DMS153 (cell line): ENCODE results near the gene PNP.
A peak's percentile ranks its signal among the peaks of the same experiment; 100 is the strongest.

ENCODE experiments used
- DNase-seq: peaks from one replicate; lab custom pipeline; 2025; lab: John Stamatoyannopoulos, UW

The PNP gene

GRCh38 chr14:20455355-20456300, 13.6 kb upstream of the PNP start:
- DNase-seq, result peak; percentile 63

DNA sequence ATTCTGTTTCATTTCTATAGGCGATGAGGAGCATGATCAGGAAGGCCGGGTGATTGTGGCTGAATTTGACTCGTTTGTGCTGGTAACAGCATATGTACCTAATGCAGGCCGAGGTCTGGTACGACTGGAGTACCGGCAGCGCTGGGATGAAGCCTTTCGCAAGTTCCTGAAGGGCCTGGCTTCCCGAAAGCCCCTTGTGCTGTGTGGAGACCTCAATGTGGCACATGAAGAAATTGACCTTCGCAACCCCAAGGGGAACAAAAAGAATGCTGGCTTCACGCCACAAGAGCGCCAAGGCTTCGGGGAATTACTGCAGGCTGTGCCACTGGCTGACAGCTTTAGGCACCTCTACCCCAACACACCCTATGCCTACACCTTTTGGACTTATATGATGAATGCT, 12.2 kb upstream of the PNP start:
- no peak for DNase-seq

- DNase-seq, result no peak
These were observed 11.0 kb upstream of the PNP start for GRCh38 chr14:20458031-20458789.

- DNase-seq, result no peak
These were observed 8.6 kb upstream of the PNP start for GRCh38 chr14:20460458-20461224.

DNA sequence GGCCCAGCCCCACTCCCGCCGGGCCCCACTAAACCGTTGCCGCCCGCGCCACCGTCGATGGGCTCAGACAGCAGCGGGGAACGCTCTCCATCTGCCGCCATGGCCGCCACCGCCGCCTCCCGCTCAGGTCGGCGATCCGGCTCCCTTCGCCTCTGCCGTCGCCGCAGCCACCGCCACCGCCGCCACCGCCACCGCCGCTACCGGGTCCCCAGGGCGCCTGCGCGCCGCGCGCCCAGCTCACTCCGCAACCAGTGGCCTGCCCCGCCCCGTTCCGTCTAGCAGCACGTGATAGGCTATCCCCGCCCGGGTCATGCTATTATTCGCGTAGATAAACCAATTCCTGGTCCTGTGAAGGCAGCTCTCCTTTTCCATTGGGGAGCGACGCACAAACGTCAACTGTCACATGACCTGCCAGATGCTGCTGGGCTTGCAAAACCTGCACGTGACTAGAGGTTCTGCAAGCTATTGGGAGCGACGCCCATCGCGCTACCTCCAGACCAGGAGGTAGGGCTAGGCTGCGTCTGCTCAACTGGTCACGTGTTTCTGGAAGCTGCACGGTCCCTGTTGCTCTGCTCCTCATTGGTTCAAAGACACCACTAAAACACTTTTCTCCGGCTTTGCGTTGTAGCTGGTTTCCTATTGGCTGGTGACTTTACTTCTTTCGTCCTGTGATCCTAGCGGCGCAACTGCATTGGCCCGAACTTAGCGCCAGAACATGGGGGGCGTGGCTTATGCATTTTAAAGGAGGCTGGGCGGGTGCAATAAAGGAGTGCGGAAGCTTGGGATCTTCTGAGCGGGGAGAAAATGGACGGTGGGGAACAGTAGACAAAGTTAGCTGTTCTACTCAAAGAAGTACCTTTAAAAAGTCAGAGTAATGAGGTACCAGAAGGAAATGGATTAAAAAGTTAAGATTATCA, 7.7 kb upstream of the PNP start, which contains the start of gene PIP4P1:
Gene PIP4P1, minus strand, starts transcription at position 210 of the 917 bp plus-strand sequence. Its CDS starts 109 bp downstream, at position 101.
- peak; percentile 100 for DNase-seq

DNA sequence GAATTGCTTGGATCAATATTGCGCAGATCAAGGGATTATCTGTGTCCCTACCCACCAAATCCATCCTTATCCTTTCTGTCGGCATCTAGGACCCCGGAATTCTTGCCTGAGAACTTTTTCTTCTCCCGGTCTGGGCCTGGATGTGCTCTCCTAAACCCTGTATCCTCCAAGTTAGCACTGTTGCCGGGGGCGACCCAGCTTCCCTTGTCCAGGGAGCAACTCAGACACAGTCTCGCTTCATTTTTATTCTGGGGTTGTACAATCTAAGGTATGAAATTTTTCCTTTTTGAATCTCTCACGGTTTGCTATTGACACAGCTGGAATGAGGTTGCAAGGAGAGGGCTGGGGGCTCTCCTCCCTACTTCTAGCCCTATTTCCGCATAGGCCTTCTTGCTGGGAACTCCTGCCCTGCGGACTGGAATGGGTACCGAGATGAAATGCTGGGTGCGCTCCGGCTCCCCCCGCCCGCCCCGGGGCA, 403 bp upstream of the PNP start:
- no peak for DNase-seq

DNA sequence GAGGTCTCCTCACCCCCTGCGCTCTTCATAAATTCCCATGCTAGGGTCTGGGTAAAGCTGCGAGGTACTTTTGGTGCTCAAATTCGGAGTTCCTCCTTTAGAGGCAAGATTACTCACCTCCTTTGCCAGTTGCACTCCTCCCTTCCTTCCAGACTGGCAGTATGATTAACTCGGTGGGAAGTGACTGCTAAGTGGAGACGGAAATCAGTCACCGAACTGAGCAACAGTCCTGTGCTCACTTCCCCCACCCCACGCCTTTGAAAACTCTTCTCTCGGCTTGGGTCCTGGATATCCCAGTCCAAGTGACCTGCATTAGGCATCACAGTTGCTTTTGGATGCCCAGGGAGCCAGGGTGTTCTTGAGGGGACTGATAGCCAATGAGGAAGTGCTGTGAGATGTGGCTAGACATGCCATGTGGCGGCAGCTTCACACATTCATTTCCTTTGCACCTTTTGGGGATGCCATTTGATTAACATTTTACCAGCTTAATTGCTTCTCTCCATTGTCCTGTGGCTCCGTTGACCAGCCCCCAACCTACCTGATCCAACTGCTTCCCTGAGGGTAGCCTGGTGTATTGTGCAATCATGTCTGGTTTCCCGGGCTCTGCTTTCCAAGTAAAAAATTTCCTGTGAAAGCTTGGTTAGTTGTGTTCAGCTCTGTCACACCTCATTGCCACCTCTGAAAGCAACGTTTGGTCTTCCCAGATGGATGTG, 840 bp downstream of the PNP start:
- DNase-seq, result peak; percentile 4

DNA sequence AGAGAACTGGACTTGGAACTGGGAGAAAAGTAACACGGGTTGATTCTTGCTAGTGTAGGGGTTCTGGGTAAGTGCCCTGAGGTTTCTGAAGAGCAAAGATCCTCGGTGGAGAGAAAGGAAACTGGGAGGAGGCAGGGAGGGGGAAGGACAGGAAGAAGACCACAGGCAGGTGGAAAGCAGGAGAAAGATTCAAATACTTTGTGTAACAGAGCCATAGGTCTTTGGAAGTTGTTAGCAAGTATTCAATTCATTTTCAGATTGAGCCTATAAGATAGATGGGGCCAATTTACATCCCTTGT, 1.3 kb downstream of the PNP start:
- no peak for DNase-seq

DNA sequence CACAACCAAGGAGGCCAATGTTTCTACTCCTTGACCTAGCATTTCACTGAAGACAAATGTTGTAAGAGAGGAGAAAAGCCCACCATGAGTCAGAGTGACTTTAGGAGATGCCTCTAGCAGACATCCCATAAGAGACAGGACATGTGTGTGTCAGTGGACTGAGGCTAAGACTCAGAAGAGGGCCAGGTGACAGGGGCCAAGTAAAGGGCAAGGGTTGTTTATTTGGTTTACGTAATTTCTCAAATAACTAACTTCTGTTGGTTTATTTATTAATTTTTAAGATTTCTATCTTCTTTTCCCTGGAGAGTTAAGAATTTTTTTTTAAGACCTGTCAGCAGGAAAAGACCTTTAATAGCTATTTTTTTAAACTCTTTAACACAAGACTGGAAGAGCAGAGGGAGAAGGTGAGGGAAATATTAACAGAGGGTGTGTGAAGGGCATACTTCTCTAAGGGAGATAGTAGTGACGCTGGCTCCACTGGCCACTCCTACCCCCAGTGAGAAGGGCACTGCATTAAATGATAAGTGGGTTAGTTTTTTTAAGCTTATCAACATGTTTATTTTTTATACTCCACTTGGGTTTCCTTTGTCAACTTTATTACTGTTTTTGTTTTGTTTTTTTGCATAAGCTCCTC, 3.4 kb downstream of the PNP start:
- no peak for DNase-seq

- no peak for DNase-seq
These were observed 7.6 kb downstream of the PNP start for GRCh38 chr14:20476776-20477175.

DNA sequence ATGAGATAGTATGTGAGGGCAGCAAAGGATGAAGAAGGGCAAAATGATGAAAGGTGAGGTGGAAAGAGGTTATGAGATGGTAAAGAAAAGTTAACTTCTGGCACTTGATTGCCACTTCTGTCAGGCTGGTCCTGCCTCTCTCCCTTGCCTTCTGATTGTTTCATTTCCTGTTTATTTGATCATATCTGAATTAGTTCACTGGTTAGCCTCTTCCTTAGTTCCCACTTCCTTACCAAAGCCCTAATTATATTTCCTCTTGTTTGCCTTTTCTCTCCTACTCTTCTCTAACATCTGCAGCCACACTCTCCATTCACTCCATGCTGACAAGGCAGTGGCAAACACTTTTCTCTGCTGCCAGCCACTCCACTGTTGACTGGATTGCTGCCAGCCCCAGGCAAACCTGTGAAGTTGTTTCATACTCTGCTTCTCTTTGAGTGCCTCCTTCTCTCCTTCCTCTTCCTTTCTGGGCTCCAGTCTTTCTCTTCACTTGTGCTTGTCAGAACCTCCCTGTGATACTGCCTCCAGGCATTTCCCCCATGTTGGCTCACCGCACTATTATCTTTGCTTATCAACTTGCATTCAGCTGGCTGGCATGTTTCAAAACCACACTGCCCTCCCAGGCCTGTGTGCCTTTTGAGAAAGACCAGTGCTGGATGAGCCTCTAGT, 8.1 kb downstream of the PNP start:
- DNase-seq, result peak; percentile 22

GRCh38 chr14:20478894-20479293, 9.7 kb downstream of the PNP start:
- DNase-seq, result no peak

GRCh38 chr14:20482382-20482781, 13.2 kb downstream of the PNP start:
- DNase-seq, result no peak

DNA sequence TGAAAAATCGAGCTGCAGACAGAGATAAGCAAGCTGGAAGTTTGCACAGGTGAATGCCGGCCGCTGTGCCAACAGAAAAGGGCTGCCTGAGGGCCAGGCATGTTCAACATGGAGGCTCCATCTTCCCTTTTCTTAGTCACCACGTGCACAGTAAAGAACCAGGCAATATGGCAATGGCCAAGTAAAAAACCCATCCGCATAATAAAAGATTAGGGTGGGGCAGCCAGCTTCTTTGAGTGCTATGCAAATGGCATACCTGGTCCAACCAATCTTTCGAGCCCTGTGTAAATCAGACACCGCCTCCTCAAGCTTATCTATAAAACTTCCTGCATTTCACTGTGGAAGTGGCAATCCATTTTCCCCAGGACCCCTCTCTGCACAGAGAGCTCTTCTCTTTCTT, 16.7 kb downstream of the PNP start:
- no peak for DNase-seq

DNA sequence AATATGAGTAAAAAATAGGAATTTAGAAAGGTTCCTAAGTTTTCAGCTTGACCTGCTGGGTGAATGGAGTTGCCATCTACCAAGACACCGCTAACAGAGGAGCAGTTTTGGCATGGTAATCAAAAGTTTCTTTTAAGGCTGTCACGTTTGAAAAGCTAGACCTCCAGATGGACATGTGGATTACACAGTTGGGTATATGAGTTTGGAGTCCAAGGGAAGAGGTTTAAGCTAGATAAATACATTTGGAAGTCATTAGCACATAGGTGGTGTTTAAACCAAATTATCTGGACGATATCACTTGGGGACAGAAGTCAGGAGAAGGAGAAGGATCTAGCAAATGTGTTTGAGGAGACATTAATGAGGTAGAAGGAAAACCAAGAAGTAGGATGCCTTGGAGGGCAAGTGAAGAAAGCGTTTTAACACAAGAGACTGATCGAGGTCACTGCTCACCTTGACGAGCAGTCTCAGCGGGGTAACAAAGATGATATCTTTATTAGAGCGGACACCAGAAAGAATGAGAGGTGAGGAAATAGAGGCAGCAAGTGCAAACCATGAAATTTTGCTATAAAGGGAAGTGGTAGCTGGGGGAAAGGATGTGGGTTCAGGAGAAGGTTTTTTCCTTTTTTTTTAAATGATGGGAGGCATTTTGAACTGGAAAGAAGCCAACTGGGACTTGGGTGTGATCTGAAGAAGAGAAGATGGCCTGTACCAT, 17.6 kb downstream of the PNP start:
- no peak for DNase-seq

- no peak for DNase-seq
These were observed 18.2 kb downstream of the PNP start for GRCh38 chr14:20487396-20487725.

- no peak for DNase-seq
These were observed 20.1 kb downstream of the PNP start for GRCh38 chr14:20489093-20489994.

GRCh38 chr14:20490563-20490962, 21.4 kb downstream of the PNP start:
- no peak for DNase-seq
